Measurements from ENCODE around the gene CCT5.

- TF ChIP-seq ZBTB21 (CRISPR knock-in tag; IDR thresholded peaks at IDR 0.05; ENCODE audit: borderline replicate concordance) (no peak), CREB1 (CRISPR knock-in tag; IDR thresholded peaks at IDR 0.05) (no peak), ZNF219 (CRISPR knock-in tag; IDR thresholded peaks at IDR 0.05; ENCODE audit: borderline replicate concordance) (no peak), CTCF (IDR thresholded peaks at IDR 0.05) (no peak), RELA (CRISPR knock-in tag; IDR thresholded peaks at IDR 0.05; ENCODE audit: borderline replicate concordance) (no peak), ATF6 (CRISPR knock-in tag; IDR thresholded peaks at IDR 0.05) (no peak), ATF3 (CRISPR knock-in tag; conservative IDR thresholded peaks at IDR 0.05) (no peak), NFATC4 (CRISPR knock-in tag; IDR thresholded peaks at IDR 0.05) (no peak), NR2C2 (CRISPR knock-in tag; IDR thresholded peaks at IDR 0.05) (no peak), SMAD3 (CRISPR knock-in tag; IDR thresholded peaks at IDR 0.05; ENCODE audit: borderline replicate concordance) (no peak)
Observed at GRCh38 chr5:10266839-10267238, 16.8 kb downstream of the CCT5 start.

All from WTC11 (cell line).